ENCODE data around the gene TSPAN9. TPM values are rescaled to one million over a fixed set of nuclear protein-coding genes. Genes with fewer than 3 reads are reported as not detected.

TSPAN9 gene
- total RNA-seq, 1 experiment from 2014 or later: 7.7 TPM

DNA sequence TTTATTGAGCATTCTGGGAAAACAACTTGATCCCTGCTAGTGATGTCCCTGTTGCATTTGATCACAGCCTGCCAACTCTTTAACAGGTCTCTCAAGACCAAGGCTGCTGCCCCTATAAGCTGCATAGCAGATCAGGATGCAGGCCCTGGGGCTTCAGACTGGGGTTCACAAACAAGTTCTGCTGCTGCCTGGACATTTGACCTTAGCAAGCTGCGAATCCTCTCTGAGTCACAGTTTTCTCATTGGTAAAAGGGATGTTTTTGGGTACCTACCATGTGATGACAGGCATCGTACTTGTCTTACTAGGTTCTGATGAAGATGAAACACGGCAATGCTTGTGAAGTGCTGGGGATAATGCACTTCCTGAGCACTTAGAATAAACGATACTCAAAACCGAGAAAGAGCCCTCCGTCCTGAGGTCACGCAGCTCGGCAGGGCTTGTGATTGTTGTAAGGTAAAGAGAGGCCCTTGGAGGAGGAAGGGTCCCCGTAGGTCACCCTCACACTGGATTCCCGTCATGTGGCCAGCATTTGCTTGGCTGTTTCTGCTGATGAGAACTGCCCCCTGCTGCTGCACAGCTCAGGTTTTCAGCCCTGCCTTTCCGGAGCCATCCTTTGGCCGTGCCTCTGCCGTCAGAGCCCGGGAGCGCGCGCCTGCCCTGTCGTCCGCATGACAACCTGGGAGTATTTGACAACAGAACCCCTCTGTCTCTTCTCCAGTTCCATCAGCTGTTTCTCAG, 39.1 kb downstream of the TSPAN9 start:
- Histone ChIP-seq H3K9me3 (ENCODE audit: control insufficient read depth, insufficient read depth, low read depth, low read length) (no peaks in the 10 kb centered on the region), H3K36me3 (ENCODE audit: control insufficient read depth, insufficient read depth, low read length) (no peaks in the 10 kb centered on the region), H3K4me1 (ENCODE audit: control insufficient read depth, insufficient read depth, low read length) (no peaks in the 10 kb centered on the region), H3K4me3 (ENCODE audit: low read depth in 2 of 2, low read length in 2 of 2) (no peak overlapping the region), H3K27ac (ENCODE audit: low read length) (no peak overlapping the region), H3K27me3 (ENCODE audit: control insufficient read depth, insufficient read depth, low read length) (no peaks in the 10 kb centered on the region)
- in situ Hi-C loops (cut with HindIII; ENCODE audit: low pct_unique_long_range_greater_than_20kb, low sequenced_read_pairs): no loop called here
- ATAC-seq (no peak), DNase-seq (ENCODE audit: low read depth, low spot score) (no peak)
- intact Hi-C loops (cut with micrococcal nuclease; ENCODE audit: unreplicated experiment): no loop called here
- no TSS peak for BruUV-seq (replicated peaks)
- POLR2A ChIA-PET: no interaction called here
- TF ChIP-seq, protein P1, sequence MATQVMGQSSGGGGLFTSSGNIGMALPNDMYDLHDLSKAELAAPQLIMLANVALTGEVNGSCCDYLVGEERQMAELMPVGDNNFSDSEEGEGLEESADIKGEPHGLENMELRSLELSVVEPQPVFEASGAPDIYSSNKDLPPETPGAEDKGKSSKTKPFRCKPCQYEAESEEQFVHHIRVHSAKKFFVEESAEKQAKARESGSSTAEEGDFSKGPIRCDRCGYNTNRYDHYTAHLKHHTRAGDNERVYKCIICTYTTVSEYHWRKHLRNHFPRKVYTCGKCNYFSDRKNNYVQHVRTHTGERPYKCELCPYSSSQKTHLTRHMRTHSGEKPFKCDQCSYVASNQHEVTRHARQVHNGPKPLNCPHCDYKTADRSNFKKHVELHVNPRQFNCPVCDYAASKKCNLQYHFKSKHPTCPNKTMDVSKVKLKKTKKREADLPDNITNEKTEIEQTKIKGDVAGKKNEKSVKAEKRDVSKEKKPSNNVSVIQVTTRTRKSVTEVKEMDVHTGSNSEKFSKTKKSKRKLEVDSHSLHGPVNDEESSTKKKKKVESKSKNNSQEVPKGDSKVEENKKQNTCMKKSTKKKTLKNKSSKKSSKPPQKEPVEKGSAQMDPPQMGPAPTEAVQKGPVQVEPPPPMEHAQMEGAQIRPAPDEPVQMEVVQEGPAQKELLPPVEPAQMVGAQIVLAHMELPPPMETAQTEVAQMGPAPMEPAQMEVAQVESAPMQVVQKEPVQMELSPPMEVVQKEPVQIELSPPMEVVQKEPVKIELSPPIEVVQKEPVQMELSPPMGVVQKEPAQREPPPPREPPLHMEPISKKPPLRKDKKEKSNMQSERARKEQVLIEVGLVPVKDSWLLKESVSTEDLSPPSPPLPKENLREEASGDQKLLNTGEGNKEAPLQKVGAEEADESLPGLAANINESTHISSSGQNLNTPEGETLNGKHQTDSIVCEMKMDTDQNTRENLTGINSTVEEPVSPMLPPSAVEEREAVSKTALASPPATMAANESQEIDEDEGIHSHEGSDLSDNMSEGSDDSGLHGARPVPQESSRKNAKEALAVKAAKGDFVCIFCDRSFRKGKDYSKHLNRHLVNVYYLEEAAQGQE (IDR thresholded peaks at IDR 0.05; ENCODE audit: insufficient read depth in 1 of 2, low read depth in 2 of 2, low read length in 1 of 2): no peak
- TF ChIP-seq SIN3A (IDR thresholded peaks at IDR 0.05; ENCODE audit: borderline replicate concordance, insufficient read depth, low read depth, low read length) (no peak), TCF7L2 (IDR thresholded peaks at IDR 0.05; ENCODE audit: low read depth, low read length) (no peak), POLR2AphosphoS5 (IDR thresholded peaks at IDR 0.05; ENCODE audit: low read depth, low read length) (no peak)
- CTCF ChIA-PET: no interaction called here

- Histone ChIP-seq H3K4me1 (ENCODE audit: control insufficient read depth, insufficient read depth, low read length) (no peaks in the 10 kb centered on the region), H3K9me3 (ENCODE audit: control insufficient read depth, insufficient read depth, low read depth, low read length) (no peaks in the 10 kb centered on the region), H3K27me3 (ENCODE audit: control insufficient read depth, insufficient read depth, low read length) (no peaks in the 10 kb centered on the region), H3K27ac (ENCODE audit: low read length) (no peak overlapping the region), H3K4me3 (ENCODE audit: low read depth in 2 of 2, low read length in 2 of 2) (no peak overlapping the region), H3K36me3 (ENCODE audit: control insufficient read depth, insufficient read depth, low read length) (no peaks in the 10 kb centered on the region)
- intact Hi-C loops (cut with micrococcal nuclease; ENCODE audit: unreplicated experiment) (no loop called here), in situ Hi-C loops (cut with HindIII; ENCODE audit: low pct_unique_long_range_greater_than_20kb, low sequenced_read_pairs) (no loop called here)
- ChIA-PET POLR2A (no interaction called here), CTCF (no interaction called here)
- no peak for ATAC-seq
- no peak for DNase-seq (ENCODE audit: low read depth, low spot score)
- no TSS peak for BruUV-seq (replicated peaks)
- no peak for TF ChIP-seq SIN3A (IDR thresholded peaks at IDR 0.05; ENCODE audit: borderline replicate concordance, insufficient read depth, low read depth, low read length)
- TF ChIP-seq POLR2AphosphoS5 (IDR thresholded peaks at IDR 0.05; ENCODE audit: low read depth, low read length): no peak
- TF ChIP-seq TCF7L2 (IDR thresholded peaks at IDR 0.05; ENCODE audit: low read depth, low read length): no peak
- TF ChIP-seq, protein P1 (IDR thresholded peaks at IDR 0.05; ENCODE audit: insufficient read depth in 1 of 2, low read depth in 2 of 2, low read length in 1 of 2): no peak
- TF ChIP-seq, protein P2, sequence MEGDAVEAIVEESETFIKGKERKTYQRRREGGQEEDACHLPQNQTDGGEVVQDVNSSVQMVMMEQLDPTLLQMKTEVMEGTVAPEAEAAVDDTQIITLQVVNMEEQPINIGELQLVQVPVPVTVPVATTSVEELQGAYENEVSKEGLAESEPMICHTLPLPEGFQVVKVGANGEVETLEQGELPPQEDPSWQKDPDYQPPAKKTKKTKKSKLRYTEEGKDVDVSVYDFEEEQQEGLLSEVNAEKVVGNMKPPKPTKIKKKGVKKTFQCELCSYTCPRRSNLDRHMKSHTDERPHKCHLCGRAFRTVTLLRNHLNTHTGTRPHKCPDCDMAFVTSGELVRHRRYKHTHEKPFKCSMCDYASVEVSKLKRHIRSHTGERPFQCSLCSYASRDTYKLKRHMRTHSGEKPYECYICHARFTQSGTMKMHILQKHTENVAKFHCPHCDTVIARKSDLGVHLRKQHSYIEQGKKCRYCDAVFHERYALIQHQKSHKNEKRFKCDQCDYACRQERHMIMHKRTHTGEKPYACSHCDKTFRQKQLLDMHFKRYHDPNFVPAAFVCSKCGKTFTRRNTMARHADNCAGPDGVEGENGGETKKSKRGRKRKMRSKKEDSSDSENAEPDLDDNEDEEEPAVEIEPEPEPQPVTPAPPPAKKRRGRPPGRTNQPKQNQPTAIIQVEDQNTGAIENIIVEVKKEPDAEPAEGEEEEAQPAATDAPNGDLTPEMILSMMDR (IDR thresholded peaks at IDR 0.05): no peak
These were observed 40.0 kb downstream of the TSPAN9 start for GRCh38 chr12:3117144-3117581.
